Measurements from ENCODE around the gene ZNF446. TPM values are rescaled to one million over a fixed set of nuclear protein-coding genes. Genes with fewer than 3 reads are reported as not detected.
"Not testable (repeated sequence)": the region's sequence is repeated elsewhere in the genome, so short reads cannot be mapped to it uniquely, and the experiment has no call there.

ZNF446 gene
- total RNA-seq, 1 experiment from 2014 or later: 9.7 TPM

DNA sequence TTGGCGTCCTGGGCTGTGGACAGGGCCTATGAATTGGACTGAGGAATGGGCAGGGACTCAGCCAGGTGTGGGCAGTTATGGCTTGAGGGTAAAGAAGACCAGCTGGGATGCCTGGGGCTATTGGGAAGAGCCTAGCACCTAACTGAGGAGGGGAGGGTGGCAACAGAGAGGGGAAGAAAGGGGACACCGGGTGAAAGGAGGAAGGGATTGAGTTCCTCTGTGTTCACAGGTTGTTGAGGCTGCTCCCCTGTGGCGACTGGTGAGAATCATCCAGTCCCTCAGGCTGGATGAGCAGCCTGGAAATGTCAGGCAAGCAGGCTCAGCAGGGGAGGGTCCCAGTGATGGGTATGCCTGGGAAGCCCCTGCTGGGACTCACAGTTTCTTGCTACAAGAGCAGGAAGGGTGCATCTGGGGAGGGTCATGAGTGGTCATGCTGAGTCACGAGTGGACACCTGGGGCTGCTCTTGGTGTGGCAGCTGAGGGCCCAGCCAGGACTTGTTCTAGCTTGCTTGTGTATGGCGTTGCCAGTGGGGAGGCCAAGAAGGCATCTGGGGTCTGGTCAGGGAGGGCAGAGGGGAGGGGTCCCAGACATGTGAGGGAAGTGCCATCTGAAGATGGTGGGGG, 7.8 kb upstream of the ZNF446 start:
- H3K27me3 Mint-ChIP-seq (ENCODE audit: insufficient read depth, unreplicated experiment): no peaks in the 10 kb centered on the region
- H3K36me3 Mint-ChIP-seq (ENCODE audit: insufficient read depth, unreplicated experiment): peaks cover 30% of the 10 kb centered on the region
- TF ChIP-seq, protein P1, sequence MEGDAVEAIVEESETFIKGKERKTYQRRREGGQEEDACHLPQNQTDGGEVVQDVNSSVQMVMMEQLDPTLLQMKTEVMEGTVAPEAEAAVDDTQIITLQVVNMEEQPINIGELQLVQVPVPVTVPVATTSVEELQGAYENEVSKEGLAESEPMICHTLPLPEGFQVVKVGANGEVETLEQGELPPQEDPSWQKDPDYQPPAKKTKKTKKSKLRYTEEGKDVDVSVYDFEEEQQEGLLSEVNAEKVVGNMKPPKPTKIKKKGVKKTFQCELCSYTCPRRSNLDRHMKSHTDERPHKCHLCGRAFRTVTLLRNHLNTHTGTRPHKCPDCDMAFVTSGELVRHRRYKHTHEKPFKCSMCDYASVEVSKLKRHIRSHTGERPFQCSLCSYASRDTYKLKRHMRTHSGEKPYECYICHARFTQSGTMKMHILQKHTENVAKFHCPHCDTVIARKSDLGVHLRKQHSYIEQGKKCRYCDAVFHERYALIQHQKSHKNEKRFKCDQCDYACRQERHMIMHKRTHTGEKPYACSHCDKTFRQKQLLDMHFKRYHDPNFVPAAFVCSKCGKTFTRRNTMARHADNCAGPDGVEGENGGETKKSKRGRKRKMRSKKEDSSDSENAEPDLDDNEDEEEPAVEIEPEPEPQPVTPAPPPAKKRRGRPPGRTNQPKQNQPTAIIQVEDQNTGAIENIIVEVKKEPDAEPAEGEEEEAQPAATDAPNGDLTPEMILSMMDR (IDR thresholded peaks at IDR 0.05; ENCODE audit: insufficient read depth in 1 of 2, low read depth in 1 of 2, low read length in 1 of 2, severe bottlenecking in 1 of 2, unreplicated experiment in 1 of 2): no peak
- peak in 1 of 2 experiments; percentile 21 for DNase-seq
- no TSS peak for BruUV-seq (replicated peaks)
- Histone ChIP-seq H3K4me1 (no peaks in the 10 kb centered on the region), H3K27me3 (replicated peaks; ENCODE audit: control insufficient read depth, insufficient read depth, low read length) (no peaks in the 10 kb centered on the region), H3K36me3 (ENCODE audit: control insufficient read depth, insufficient read depth, low read length) (peaks cover 1% of the 10 kb centered on the region; the same call in 1 of the 2 replicates), H3K9me3 (no peaks in the 10 kb centered on the region), H3K4me3 (ENCODE audit: low read depth, low read length) (peak overlapping the region; percentile 22)
- POLR2A ChIA-PET: no interaction called here
- CTCF ChIA-PET: no interaction called here
- peak overlapping the region; percentile 81 for H3K4me3 Mint-ChIP-seq (ENCODE audit: unreplicated experiment)
- no peaks in the 10 kb centered on the region for H3K9me3 Mint-ChIP-seq (ENCODE audit: unreplicated experiment)
- intact Hi-C loops (cut with micrococcal nuclease; ENCODE audit: unreplicated experiment): loop anchor here (5.0 kb wide), 1 partner anchor 466 kb away; the partner anchor contains the start of gene ZNF606
- H3K4me1 Mint-ChIP-seq (ENCODE audit: low read depth, unreplicated experiment): peaks cover 11% of the 10 kb centered on the region
- H3K27ac Mint-ChIP-seq (ENCODE audit: unreplicated experiment): peak overlapping the region; percentile 60

DNA sequence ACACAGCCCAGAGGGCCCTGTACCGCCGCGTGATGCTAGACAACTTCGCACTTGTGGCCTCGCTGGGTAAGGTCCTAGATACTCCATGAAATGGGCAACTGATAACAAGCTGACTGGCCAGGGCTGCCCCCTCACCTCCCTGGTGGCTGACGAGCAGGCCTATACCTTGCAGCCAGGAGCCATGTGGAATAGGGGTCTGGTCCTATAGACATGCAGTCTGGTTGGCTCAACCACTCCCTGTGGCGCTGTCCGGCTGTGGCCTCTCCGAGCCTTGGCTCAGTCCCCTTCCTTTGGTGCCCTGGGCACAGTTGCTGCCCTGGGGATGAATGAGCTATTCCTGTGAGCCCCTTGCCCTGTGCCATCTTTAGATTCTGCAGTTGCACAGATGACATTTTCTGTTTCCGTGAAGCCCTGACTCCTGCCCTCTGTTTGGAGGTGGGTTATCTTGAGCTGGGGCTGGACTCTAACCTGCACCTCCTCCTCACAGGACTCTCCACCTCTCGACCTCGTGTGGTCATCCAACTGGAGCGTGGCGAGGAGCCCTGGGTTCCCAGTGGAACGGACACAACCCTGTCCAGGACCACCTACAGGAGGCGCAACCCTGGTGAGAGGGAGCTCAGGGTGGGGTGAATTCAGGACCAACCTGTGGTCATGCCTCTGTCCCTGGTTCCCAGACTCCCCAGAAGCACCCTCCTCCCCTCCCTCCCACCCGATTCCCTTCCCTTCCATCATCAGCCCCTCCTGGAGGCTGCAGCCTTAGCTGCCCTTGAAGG, 6.7 kb upstream of the ZNF446 start:
- no peak overlapping the region for H3K4me3 Mint-ChIP-seq (ENCODE audit: unreplicated experiment)

DNA sequence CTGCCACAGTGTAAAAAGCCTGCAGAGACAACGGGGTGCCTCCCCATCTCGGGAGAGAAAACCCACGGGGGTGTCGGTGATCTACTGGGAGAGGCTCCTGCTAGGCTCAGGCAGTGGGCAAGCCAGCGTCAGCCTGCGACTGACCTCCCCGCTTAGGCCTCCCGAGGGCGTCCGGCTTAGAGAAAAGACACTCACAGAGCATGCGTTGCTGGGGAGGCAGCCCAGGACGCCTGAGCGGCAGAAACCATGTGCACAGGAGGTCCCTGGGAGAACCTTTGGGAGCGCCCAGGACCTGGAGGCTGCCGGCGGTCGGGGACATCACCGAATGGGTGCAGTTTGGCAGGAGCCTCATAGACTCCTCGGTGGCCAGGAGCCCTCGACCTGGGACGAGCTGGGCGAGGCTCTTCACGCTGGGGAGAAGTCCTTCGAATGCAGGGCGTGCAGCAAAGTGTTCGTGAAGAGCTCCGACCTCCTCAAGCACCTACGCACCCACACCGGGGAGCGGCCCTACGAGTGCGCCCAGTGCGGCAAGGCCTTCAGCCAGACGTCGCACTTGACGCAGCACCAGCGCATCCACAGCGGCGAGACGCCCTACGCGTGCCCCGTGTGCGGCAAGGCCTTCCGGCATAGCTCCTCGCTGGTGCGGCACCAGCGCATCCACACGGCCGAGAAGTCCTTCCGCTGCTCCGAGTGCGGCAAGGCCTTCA, 5.2 kb upstream of the ZNF446 start:
- H3K36me3 ChIP-seq (ENCODE audit: control insufficient read depth, insufficient read depth, low read length); H3K9me3 ChIP-seq; CTCF ChIA-PET; DNase-seq; H3K27me3 ChIP-seq (replicated peaks; ENCODE audit: control insufficient read depth, insufficient read depth, low read length); H3K4me1 ChIP-seq; intact Hi-C loops (cut with micrococcal nuclease; ENCODE audit: unreplicated experiment); H3K27me3 Mint-ChIP-seq (ENCODE audit: insufficient read depth, unreplicated experiment); H3K4me3 Mint-ChIP-seq (ENCODE audit: unreplicated experiment); H3K27ac Mint-ChIP-seq (ENCODE audit: unreplicated experiment); POLR2A ChIA-PET; H3K4me3 ChIP-seq (ENCODE audit: low read depth, low read length); BruUV-seq (replicated peaks); H3K9me3 Mint-ChIP-seq (ENCODE audit: unreplicated experiment): not testable (repeated sequence)
- peaks cover 53% of the 10 kb centered on the region for H3K36me3 Mint-ChIP-seq (ENCODE audit: insufficient read depth, unreplicated experiment)
- H3K4me1 Mint-ChIP-seq (ENCODE audit: low read depth, unreplicated experiment): peaks cover 11% of the 10 kb centered on the region

More for the DNA sequence above, 6.7 kb upstream of the ZNF446 start:
- Mint-ChIP-seq H3K36me3 (ENCODE audit: insufficient read depth, unreplicated experiment) (peaks cover 41% of the 10 kb centered on the region), H3K9me3 (ENCODE audit: unreplicated experiment) (no peaks in the 10 kb centered on the region), H3K27ac (ENCODE audit: unreplicated experiment) (no peak overlapping the region), H3K27me3 (ENCODE audit: insufficient read depth, unreplicated experiment) (no peaks in the 10 kb centered on the region), H3K4me1 (ENCODE audit: low read depth, unreplicated experiment) (peaks cover 11% of the 10 kb centered on the region)
- Histone ChIP-seq H3K4me3 (ENCODE audit: low read depth, low read length) (no peak overlapping the region), H3K27me3 (replicated peaks; ENCODE audit: control insufficient read depth, insufficient read depth, low read length) (no peaks in the 10 kb centered on the region), H3K9me3 (no peaks in the 10 kb centered on the region), H3K4me1 (no peaks in the 10 kb centered on the region), H3K36me3 (ENCODE audit: control insufficient read depth, insufficient read depth, low read length) (peaks cover 1% of the 10 kb centered on the region; the same call in 1 of the 2 replicates)
- no TSS peak for BruUV-seq (replicated peaks)
- CTCF ChIA-PET: no interaction called here
- DNase-seq: no peak
- TF ChIP-seq, protein P1 (IDR thresholded peaks at IDR 0.05; ENCODE audit: insufficient read depth in 1 of 2, low read depth in 1 of 2, low read length in 1 of 2, severe bottlenecking in 1 of 2, unreplicated experiment in 1 of 2): no peak
- POLR2A ChIA-PET: no interaction called here
- intact Hi-C loops (cut with micrococcal nuclease; ENCODE audit: unreplicated experiment): loop anchor here (5.0 kb wide), 1 partner anchor 467 kb away; the partner anchor contains the start of gene ZNF606

Data from Caco-2 (cell line).